Lower leg skin (tissue), 3 donors: Measurements from ENCODE around the gene CD79B.

Experiments
- CTCF ChIP-seq, 3 donors: fragments of 450-650 bp; IDR thresholded peaks; one replicate each; pipeline ENCODE4 v1.5.1; 2016; ENCODE audit warnings: antibody characterized with exemption in 3 of 3, mild to moderate bottlenecking in 3 of 3, moderate library complexity in 2 of 3
- POLR2A ChIP-seq, 2 donors: fragments of 450-650 bp; IDR thresholded peaks; one replicate each; pipeline ENCODE4 v1.6.1; 2016 to 2017; ENCODE audit warnings: antibody characterized with exemption in 2 of 2, mild to moderate bottlenecking in 1 of 2, moderate library complexity in 1 of 2

GRCh38 chr17:63914471-63914870, 17.7 kb downstream of the CD79B start:
- no peak for TF ChIP-seq CTCF (IDR thresholded peaks at IDR 0.05)
- no peak for TF ChIP-seq POLR2A (IDR thresholded peaks at IDR 0.05)
